ENCODE results near the gene CMIP.

DNA sequence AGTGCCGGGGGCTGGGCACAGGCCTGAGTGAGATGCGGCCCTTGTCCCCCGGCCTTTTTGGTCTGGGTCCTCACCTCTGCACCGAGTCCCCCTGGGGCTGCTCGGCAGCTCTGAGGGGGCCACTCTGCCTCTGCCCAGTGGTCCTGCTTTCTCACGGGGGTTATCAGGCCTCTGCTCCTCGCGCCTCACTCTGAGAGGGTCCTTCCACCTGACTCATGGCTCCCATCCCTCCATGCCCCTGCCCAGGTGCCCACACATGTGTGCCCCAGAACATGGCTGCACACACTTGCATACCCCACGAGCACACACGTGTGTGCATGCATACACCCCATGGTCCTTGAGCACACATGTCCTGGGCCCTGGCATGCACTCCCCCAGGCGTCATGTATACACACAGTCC is 53.7 kb downstream of the CMIP start:
- TF ChIP-seq, protein P1, sequence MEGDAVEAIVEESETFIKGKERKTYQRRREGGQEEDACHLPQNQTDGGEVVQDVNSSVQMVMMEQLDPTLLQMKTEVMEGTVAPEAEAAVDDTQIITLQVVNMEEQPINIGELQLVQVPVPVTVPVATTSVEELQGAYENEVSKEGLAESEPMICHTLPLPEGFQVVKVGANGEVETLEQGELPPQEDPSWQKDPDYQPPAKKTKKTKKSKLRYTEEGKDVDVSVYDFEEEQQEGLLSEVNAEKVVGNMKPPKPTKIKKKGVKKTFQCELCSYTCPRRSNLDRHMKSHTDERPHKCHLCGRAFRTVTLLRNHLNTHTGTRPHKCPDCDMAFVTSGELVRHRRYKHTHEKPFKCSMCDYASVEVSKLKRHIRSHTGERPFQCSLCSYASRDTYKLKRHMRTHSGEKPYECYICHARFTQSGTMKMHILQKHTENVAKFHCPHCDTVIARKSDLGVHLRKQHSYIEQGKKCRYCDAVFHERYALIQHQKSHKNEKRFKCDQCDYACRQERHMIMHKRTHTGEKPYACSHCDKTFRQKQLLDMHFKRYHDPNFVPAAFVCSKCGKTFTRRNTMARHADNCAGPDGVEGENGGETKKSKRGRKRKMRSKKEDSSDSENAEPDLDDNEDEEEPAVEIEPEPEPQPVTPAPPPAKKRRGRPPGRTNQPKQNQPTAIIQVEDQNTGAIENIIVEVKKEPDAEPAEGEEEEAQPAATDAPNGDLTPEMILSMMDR (IDR thresholded peaks at IDR 0.05): no peak
- no peak for TF ChIP-seq POLR2A (IDR thresholded peaks at IDR 0.05)

Data from right lobe of liver (tissue), 4 donors.